ENCODE data around the gene AEBP2. TPM values are rescaled to one million over a fixed set of nuclear protein-coding genes. Genes with fewer than 3 reads are reported as not detected.
A peak's percentile ranks its signal among the peaks of the same experiment; 100 is the strongest.
"Not testable (repeated sequence)": the region's sequence is repeated elsewhere in the genome, so short reads cannot be mapped to it uniquely, and the experiment has no call there.

The AEBP2 gene, protein sequence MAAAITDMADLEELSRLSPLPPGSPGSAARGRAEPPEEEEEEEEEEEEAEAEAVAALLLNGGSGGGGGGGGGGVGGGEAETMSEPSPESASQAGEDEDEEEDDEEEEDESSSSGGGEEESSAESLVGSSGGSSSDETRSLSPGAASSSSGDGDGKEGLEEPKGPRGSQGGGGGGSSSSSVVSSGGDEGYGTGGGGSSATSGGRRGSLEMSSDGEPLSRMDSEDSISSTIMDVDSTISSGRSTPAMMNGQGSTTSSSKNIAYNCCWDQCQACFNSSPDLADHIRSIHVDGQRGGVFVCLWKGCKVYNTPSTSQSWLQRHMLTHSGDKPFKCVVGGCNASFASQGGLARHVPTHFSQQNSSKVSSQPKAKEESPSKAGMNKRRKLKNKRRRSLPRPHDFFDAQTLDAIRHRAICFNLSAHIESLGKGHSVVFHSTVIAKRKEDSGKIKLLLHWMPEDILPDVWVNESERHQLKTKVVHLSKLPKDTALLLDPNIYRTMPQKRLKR
- 15.8 and 18.8 TPM in 2 replicates for total RNA-seq
- polyA plus RNA-seq (2012), result 18.0 TPM

DNA sequence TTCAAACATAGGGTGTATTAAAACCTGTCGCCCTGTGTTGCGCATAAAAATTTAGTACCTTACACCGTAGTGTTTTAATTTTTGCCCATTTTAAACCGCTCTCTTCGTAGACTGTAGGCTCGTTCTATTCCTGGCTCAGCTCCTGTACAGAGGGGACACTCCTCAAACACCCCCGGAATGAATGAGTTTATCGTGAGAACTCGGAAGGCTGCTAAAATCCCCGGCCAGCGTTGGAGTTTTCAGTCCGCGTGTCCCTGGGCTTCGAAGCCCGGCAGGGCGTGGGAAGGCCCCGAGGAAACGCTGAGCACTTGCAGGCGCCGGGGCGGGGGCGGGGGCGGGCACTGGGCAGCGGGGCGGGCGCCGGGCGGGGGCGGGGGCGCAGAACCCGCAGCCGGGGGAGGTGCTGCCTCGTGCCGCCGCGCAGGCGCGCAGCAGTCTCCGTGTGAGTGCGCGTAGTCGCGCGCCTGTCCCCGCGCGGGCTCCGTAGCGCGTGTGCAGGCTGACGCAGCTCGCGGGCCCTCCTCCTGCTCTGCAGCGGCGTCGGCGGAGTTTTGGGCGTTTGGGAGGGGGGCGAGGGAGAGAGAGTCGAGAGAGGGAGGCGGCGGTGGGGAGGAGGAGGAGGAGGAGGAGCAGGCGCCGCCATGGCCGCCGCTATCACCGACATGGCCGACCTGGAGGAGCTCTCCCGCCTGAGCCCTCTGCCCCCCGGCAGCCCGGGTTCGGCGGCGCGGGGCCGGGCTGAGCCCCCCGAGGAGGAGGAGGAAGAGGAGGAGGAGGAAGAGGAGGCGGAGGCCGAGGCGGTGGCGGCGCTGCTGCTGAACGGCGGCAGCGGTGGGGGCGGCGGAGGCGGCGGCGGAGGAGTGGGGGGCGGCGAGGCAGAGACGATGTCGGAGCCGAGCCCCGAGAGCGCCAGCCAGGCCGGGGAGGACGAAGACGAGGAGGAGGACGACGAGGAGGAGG lies at the start of gene AEBP2:
Gene AEBP2 (plus strand): TSS at position 434 of the 960 bp plus-strand sequence. CDS start 208 bp downstream, at position 642.
- peak; percentile 96 for DNase-seq (ENCODE audit: low read depth)

DNA sequence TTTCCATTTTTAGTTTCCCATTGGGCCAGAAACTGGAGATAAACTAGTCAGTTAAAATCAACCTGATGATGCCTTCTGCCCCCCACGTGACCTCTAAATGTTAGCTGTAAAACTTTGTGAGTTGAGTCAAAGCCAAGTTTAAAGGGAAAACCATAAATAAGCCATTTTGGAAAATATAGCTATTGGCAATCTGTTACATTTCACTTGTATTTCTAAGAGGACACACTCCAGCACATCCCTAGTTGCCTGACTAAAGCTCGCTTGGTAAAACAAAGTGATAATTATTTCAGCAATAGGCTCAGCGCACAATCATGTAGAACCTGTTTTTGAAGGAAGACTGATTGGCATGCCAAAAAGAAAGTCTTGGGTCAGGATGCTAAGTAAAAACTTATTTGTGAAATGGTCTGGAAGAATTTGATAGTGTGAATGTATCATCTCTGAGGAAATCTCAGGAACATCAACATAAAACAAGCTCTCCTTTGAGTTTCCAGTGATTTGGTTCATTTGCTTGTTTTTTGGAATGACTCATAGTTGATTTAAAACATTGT lies 49.2 kb upstream of the AEBP2 start:
- DNase-seq (ENCODE audit: low read depth), result no peak

DNA sequence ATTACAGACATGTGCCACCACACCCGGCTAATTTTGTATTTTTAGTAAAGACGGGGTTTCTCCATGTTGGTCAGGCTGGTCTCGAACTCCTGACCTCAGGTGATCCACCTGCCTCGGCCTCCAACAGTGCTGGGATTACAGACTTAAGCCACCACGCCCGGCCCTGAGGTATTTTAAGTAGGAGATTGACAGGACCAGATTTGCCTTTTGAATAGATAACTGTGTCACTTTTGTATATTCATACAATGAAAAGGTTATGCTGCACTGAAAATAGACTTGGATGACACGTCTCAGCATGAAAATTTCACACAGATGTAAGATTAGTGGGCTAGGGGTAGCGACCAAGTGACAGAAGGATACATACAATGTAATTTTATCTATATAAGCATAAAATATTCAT lies 46.6 kb upstream of the AEBP2 start:
- not testable (repeated sequence) for DNase-seq (ENCODE audit: low read depth)

DNA sequence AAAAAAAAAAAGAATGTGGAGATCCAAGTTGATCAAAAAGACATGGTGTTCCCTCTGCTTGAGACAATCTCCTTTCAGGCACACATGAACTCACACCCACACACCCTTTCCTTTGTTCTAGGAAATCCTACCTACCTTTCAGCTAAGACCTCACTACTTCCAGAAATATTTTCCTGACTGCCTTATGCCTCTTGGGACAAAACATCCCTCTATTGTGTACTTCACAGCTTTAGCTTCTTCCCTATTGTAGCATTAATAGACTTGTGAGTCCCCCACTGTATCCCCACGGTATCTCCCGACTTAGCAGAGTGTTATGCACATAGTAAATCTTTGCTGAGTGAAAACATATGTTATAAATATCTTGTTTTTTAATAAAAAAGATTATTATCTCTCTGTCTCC lies 44.9 kb upstream of the AEBP2 start:
- no peak for DNase-seq (ENCODE audit: low read depth)

DNA sequence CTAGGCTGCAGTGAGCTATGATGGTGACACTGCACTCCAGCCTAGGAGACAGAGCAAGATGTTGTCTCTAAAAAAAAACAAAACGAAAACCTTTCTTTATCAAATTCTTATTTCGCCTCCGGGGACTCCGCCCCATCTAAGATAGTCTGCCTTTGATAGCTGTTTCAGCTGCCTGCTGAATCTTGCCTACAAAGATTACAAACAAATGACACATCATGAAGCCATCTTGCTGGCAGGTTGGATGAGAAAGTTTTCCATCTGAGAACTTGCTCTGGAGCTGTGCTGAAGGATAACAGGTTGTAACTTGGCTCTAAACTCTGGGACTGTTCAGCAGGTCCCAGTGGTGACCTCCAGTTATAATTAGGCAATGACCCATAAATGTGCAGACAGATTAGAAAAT lies 41.8 kb upstream of the AEBP2 start:
- no peak for DNase-seq (ENCODE audit: low read depth)

DNA sequence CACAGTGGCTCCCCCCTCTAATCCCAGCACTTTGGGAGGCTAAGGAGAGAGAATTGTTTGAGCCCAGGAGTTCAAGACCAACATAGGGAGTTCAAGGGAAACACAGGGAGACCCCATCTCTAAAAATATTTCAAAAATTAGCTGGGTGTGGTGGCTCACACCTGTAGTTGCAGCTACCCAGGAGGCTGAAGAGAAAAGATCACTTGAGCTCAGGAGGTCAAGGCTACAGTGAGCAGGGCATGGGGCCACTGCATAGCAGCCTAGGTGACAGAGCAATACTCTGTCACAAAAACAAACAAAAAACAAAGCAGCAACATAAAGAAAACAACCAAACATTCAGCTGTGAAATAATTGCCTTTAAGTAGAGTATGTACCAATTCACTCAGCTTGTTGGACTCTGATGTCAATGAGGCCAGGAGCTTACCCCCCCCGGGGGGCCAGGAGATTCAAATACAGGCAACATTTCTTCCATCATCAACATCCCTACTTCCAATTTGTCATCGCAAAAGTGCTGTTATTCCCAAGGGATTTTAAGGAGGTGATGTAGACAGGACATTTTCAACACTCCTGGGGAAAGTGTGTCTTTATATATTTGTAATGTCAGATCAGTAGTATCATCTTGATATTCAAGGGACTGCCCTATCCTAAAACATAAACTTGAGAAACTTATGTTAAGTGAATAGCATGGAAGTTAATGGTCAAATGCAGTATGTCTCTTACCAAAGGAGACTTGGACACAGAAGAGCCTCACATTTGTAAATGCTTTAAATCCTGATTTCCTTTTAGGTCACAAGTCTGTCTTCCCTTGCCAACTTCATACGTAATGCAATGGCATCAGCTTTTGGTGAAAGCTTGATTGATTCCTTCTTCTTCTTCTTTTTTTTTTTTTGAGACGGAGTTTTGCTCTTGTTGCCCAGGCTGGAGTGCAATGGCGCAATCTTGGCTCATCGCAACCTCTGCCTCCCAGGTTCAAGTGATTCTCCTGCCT lies 40.6 kb upstream of the AEBP2 start:
- no peak for DNase-seq (ENCODE audit: low read depth)

DNA sequence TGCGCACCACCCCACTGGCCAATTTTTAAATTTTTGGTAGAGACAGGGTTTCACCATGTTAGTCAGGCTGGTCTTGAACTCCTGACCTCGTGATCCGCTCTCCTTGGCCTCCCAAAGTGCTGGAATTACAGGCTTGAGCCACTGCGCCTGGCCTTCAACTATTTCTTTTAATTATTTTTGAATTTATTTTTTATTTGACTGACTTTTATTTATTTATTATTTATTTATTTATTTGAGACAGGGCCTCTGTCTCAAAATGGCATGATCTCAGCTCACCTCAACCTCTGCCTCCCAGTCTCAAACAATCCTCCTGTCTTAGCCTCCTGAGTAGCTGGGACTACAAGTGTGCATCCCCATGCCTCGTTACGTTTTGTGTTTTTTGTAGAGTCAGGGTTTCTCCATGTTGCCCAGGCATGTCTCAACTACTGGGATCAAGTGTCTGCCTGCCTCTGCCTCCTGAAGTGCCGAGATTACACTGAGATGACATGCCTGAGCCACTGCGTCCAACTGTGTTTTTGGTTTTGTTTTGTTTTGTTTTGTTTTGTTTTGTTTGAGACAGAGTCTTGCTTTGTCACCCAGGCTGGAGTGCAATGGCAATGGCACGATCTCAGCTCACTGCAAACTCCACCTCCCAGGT lies 38.5 kb upstream of the AEBP2 start:
- not testable (repeated sequence) for DNase-seq (ENCODE audit: low read depth)

DNA sequence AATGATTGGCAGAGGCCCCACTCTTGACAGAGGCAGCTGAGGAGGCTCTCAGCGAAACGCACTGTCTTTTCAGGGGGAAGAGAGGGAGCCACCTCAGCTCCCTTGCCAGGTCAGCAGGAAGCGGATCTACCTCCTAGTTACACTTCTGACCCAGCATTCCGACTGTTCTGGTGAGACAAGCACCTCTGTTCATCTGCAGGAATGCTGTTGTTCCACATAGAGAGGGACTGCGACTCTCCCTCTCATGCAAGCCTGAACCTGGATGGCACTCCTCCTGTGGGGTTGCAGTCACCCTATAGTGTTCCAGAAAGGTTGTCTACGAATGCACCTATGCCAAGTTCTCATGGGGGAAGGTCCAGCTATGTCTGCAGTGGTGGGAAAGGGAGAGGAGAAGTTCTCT lies 37.1 kb upstream of the AEBP2 start:
- no peak for DNase-seq (ENCODE audit: low read depth)

DNA sequence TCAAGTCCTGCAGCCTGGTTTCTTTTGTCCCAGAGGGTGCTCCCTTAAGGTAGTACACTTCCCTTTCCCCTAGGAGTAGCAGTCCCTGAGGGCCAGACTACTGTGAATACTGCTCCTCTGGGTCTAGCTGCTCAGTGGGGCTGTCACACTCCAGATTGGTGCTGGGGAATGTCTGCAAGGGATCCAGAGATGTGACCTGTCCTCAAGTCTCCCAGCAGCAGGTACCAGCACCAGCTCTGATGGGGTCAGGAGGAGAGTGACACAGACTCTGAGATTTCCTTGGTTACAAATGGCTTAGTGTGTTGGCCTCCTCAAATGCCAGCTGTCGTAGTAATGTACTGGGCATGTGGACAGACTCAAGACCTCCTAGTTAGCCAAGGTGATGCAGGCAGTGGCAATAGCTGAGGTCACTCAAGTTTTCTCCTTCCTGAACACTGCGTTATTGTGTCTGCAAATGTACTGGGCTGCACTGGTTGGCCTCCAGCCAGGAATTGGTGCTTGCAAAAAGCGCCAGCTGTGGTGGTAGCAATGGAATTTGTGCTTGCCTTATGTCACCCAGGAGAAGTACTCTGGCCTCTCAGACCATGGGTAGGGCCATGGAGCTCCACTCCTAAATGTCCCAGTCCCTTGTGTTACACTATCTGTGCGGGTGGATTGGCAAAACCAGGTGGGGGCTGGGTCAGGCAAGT lies 36.4 kb upstream of the AEBP2 start:
- peak; percentile 96 for DNase-seq (ENCODE audit: low read depth)

DNA sequence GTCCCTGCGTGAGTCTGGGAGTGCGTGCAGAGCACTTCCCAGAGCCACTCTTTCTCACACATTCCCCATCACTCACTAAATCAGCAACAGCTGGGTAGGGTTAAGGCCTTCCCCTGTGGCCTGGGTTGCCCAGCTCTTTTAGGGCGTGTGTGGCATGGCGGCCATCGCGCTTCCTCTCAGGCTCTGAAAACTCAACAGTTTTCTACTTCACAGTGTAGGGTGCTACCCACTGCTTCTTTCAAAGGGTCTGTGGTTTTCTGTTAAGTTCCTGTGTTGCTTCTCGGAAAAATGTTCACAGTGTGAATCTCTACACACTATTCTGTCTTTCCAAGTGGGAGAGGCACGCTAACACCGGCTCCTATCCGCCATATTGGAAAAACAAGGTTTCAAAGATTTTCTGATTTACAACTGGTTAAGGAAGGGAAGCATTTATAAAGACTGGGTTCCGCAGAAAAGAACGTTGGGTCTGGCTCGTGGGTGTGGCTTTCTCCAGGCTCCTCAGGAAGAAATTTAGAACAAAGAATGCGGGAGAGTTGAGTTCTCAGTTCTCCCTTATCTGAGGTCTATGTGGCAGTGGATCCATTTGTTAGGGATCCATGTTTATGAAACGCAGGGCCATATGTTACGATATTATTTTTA lies 34.9 kb upstream of the AEBP2 start:
- no peak for DNase-seq (ENCODE audit: low read depth)

DNA sequence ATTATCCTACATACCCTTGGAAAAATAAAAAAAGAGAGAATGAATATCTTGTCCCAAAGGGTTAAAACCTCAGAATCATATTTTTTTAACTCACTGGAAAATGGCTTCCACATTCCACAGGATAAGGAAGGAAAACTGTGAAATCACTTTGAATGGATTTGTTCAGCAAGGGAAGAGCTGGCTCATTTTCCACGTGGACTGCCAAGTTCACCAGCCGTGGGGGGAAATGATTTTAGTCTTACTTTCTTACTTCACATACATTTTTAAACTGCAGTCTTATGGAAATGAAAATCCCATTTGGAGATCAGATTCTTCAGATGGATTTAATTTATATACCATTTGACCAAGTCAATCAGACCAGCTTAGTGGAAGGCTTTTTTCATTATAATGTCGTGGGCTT lies 29.9 kb upstream of the AEBP2 start:
- no peak for DNase-seq (ENCODE audit: low read depth)

DNA sequence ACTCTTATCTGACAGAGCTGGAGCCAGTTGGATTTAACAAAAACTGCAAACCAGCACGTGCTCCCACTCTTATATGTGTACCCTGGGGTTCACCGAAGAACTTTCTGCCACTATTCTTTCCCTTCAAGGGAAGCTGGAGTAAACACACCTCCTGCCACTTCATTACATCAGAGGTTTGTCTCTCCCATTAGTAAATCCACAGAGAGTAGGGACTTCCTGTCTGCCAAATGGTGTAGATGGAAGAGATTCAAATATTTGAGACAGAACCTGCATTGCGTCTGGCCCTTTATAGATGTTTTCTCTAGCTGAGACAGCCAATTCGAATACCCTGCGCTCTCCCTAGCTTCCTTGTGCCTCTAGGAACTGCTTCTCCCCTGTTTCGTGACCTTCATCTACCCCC lies 29.1 kb upstream of the AEBP2 start:
- DNase-seq (ENCODE audit: low read depth), result no peak

DNA sequence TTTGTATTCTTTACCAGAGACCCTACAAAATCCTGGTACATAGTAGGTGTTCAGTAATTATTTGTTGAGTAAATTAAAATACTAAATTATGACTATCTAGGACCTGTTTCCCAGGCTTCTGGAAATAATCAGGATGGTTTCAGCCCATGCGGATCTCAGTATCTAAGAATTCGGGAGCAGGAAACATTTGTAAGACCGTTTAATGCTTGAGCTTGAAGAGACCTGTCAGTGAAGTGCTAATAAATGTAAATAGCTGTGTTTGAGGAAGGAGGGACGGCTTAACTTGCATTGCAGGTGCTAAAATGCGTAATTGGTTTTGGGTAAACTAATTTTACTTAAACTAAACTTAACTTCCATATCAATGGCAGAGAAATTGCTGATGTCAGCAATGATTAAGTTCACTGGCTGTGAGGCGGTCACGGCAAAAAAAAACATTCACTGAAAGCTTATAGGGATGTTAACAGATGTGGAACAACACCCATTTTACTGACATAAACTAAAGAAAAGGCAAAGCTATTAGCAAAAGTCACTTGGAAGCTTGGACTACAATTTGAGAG lies 28.6 kb upstream of the AEBP2 start:
- no peak for DNase-seq (ENCODE audit: low read depth)

DNA sequence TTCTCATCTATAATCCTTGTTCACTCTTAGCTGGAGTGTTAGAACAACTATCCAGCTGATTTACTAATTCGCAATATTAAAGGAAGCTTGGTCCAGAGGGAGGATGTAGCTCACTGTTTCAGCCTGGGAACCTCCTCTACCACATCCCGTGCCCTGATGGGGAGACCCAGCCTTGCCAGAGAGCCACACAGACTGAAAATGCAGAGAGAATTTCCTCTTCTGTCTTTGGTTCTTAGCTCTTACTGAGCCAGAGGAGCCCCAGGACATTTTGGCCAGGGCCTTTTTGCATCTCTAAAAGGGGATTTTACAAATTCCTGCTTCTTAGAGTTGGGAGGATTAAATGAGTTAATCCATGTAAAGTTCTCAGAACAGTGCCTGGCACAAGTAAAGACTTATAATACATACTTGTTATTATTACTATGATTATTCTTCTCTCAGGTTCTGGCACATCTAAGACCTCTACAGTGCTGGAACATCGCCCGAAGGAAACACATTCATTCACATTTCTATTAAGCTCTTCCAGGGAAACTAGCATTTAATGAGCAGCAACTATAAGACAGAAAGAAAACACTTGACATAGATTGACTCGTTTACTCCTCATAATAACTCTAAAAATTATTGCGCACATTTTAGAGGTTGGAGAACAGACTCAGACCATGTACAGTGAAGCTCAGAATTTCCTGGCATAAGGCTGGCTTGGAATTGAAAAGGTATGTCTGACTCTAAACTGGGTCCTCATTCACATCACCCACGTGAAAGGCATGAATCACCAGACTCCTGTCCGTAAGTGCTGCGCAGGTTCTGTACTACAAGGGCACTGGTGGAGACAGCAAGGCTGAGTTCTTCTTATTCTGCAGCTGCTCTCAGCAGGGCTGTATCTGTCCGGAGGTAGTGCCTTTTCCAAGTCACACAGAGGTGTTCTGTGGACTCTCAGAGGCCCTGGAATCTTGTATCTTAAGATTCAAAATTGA lies 27.8 kb upstream of the AEBP2 start:
- no peak for DNase-seq (ENCODE audit: low read depth)

DNA sequence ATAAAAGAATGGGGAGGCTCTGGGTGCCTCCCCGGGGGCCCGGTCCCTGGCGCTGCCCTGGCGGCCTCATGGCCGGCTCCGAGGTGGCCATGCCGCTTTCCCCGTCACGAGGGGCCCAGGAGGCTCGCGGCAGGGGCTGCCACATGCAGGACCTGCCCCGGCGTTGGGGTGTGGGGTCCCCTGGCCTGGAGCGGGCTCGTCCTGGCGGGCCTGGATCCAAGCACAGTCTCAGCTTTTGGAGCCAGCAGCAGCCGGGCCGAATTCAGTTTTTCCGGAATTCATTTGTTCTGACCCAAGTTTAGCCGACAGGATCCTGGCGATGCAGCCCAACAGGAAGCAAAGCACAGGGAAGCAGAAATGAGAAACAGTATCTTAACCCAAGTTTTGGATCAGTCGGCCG lies 26.4 kb upstream of the AEBP2 start:
- no peak for DNase-seq (ENCODE audit: low read depth)

DNA sequence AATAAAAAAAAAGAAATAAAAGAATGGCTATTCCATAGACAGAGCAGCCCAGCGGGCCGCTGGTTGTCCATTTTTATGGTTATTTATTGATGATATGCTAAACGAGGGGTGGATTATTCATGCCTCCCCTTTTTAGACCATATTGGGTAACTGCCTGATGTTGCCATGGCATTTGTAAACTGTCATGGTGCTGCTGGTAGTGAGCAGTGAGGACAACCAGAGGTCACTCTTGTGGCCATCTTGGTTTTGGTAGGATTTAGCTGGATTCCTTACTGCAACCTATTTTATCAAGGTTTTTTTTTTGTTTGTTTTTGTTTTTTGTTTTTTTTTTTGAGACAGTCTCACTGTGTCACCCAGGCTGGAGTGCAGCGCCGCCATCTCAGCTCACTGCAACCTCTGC lies 25.7 kb upstream of the AEBP2 start:
- DNase-seq (ENCODE audit: low read depth), result not testable (repeated sequence)

DNA sequence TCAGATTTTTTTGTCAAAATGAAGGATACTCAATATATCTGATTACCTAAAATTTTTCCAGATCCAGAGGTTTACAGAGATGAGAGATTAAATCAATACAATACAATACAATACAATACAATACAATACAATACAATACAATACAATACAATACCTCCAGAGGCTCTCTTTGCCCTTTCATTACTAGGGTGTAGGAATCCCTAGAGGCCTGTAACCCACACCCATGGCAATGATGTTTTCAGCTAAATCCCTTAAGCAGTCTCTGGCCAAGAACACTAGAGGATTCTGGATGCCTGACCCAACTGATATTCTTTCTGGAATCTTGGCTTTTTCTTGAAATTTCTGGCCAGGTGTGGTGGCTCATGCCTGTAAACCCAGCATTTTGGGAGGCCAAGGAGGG lies 23.7 kb upstream of the AEBP2 start:
- no peak for DNase-seq (ENCODE audit: low read depth)

Measured in myocyte (in vitro differentiated cells).